GM12878 (cell line): Measurements from ENCODE around the gene SEMA7A.

Source experiments
- EP300 ChIP-seq, 2 experiments: fragments of 150-350 bp in 1 of 2; IDR thresholded peaks; 2 replicates each; pipeline ENCODE4 v1.6.1; 2011 to 2012; ENCODE audit warnings: low read depth in 2 of 2, low read length in 2 of 2, borderline replicate concordance in 1 of 2, improper control_type of control experiment in 1 of 2, inconsistent platforms in 1 of 2; ENCODE audit not compliant: control insufficient read depth in 1 of 2
- ETV6 ChIP-seq, 2 experiments: fragments of 450-650 bp in 1 of 2; IDR thresholded peaks in 1 of 2; conservative IDR thresholded peaks in 1 of 2; 2 replicates each; pipeline ENCODE4 v1.6.1; 2014; ENCODE audit warnings: antibody characterized with exemption in 1 of 2, borderline replicate concordance in 1 of 2, low read depth in 1 of 2, mild to moderate bottlenecking in 1 of 2, moderate library complexity in 1 of 2
- NFXL1 ChIP-seq: fragments of 450-650 bp; IDR thresholded peaks from 2 replicates; pipeline ENCODE4 v1.6.1; 2017; ENCODE audit warnings: antibody characterized with exemption, mild to moderate bottlenecking, borderline replicate concordance
- POLR2AphosphoS5 ChIP-seq: IDR thresholded peaks from 2 replicates; pipeline ENCODE4 v1.6.1; 2011; ENCODE audit warnings: mild to moderate bottlenecking, low read length, inconsistent platforms
- ZNF384 ChIP-seq: IDR thresholded peaks from 2 replicates; pipeline ENCODE4 v1.6.1; 2012; ENCODE audit warnings: low read depth, mild to moderate bottlenecking, low read length, improper control_type of control experiment, borderline replicate concordance
- TF ChIP-seq, protein P1 (sequence below): IDR thresholded peaks from 2 replicates; pipeline ENCODE4 v1.6.1; 2011; ENCODE audit warnings: mild to moderate bottlenecking, low read depth, low read length, moderate library complexity; ENCODE audit not compliant: insufficient replicate concordance
- TF ChIP-seq, protein P2 (sequence below): fragments of 150-350 bp; IDR thresholded peaks from 2 replicates; pipeline ENCODE4 v1.6.1; 2016; ENCODE audit warnings: low read depth, low read length
- TF ChIP-seq, protein P3 (sequence below), 3 experiments: IDR thresholded peaks in 2 of 3; conservative IDR thresholded peaks in 1 of 3; 2 replicates each; pipeline ENCODE4 v1.5.1; 2011; ENCODE audit warnings: low read depth in 3 of 3, low read length in 3 of 3, mild to moderate bottlenecking in 3 of 3, control low read depth in 2 of 3, moderate library complexity in 2 of 3, inconsistent platforms in 1 of 3, mixed read lengths in 1 of 3; ENCODE audit not compliant: control insufficient read depth in 2 of 3, insufficient read depth in 1 of 3; ENCODE audit errors: extremely low read depth in 1 of 3
- TF ChIP-seq, protein P4 (sequence below): IDR thresholded peaks from 2 replicates; pipeline ENCODE4 v1.6.1; 2012; ENCODE audit warnings: mild to moderate bottlenecking, low read depth, low read length

DNA sequence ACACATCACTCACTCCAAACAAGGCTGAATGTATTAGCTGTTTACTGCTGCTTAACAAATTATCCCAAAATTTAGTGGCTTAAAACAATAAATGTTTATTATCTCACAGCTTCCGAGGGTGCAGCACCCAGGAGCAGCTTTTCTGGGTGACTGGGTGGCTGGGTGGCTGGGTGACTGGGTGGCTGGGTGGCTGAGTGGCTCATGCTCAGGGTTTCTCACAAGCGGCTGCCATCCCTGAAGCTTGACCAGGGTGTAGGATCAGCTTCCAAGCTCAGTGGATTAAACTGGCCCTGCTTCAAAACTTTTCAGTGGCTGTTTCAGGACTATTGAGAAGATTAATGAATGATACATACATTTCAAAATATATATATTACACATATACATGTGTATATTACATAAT, 64.0 kb downstream of the SEMA7A start:
- TF ChIP-seq NFXL1 (no peak), POLR2AphosphoS5 (no peak), EP300 (IDR thresholded peaks at IDR 0.05; ENCODE audit: borderline replicate concordance in 1 of 2, control insufficient read depth in 1 of 2, low read depth in 2 of 2, low read length in 2 of 2) (no peak), ZNF384 (no peak), ETV6 (conservative IDR thresholded peaks at IDR 0.05 in 1 of 2, IDR thresholded peaks at IDR 0.05 in 1 of 2; ENCODE audit: borderline replicate concordance in 1 of 2, low read depth in 1 of 2) (no peak)
- TF ChIP-seq, protein P1, sequence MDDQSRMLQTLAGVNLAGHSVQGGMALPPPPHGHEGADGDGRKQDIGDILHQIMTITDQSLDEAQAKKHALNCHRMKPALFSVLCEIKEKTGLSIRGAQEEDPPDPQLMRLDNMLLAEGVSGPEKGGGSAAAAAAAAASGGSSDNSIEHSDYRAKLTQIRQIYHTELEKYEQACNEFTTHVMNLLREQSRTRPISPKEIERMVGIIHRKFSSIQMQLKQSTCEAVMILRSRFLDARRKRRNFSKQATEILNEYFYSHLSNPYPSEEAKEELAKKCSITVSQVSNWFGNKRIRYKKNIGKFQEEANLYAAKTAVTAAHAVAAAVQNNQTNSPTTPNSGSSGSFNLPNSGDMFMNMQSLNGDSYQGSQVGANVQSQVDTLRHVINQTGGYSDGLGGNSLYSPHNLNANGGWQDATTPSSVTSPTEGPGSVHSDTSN, result no peak
- TF ChIP-seq, protein P2, sequence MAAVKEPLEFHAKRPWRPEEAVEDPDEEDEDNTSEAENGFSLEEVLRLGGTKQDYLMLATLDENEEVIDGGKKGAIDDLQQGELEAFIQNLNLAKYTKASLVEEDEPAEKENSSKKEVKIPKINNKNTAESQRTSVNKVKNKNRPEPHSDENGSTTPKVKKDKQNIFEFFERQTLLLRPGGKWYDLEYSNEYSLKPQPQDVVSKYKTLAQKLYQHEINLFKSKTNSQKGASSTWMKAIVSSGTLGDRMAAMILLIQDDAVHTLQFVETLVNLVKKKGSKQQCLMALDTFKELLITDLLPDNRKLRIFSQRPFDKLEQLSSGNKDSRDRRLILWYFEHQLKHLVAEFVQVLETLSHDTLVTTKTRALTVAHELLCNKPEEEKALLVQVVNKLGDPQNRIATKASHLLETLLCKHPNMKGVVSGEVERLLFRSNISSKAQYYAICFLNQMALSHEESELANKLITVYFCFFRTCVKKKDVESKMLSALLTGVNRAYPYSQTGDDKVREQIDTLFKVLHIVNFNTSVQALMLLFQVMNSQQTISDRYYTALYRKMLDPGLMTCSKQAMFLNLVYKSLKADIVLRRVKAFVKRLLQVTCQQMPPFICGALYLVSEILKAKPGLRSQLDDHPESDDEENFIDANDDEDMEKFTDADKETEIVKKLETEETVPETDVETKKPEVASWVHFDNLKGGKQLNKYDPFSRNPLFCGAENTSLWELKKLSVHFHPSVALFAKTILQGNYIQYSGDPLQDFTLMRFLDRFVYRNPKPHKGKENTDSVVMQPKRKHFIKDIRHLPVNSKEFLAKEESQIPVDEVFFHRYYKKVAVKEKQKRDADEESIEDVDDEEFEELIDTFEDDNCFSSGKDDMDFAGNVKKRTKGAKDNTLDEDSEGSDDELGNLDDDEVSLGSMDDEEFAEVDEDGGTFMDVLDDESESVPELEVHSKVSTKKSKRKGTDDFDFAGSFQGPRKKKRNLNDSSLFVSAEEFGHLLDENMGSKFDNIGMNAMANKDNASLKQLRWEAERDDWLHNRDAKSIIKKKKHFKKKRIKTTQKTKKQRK, result no peak
- TF ChIP-seq, protein P3, sequence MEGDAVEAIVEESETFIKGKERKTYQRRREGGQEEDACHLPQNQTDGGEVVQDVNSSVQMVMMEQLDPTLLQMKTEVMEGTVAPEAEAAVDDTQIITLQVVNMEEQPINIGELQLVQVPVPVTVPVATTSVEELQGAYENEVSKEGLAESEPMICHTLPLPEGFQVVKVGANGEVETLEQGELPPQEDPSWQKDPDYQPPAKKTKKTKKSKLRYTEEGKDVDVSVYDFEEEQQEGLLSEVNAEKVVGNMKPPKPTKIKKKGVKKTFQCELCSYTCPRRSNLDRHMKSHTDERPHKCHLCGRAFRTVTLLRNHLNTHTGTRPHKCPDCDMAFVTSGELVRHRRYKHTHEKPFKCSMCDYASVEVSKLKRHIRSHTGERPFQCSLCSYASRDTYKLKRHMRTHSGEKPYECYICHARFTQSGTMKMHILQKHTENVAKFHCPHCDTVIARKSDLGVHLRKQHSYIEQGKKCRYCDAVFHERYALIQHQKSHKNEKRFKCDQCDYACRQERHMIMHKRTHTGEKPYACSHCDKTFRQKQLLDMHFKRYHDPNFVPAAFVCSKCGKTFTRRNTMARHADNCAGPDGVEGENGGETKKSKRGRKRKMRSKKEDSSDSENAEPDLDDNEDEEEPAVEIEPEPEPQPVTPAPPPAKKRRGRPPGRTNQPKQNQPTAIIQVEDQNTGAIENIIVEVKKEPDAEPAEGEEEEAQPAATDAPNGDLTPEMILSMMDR (IDR thresholded peaks at IDR 0.05 in 2 of 3, conservative IDR thresholded peaks at IDR 0.05 in 1 of 3; ENCODE audit: control insufficient read depth in 2 of 3, extremely low read depth in 1 of 3, insufficient read depth in 1 of 3, low read depth in 3 of 3, low read length in 3 of 3), result no peak
- TF ChIP-seq, protein P4, sequence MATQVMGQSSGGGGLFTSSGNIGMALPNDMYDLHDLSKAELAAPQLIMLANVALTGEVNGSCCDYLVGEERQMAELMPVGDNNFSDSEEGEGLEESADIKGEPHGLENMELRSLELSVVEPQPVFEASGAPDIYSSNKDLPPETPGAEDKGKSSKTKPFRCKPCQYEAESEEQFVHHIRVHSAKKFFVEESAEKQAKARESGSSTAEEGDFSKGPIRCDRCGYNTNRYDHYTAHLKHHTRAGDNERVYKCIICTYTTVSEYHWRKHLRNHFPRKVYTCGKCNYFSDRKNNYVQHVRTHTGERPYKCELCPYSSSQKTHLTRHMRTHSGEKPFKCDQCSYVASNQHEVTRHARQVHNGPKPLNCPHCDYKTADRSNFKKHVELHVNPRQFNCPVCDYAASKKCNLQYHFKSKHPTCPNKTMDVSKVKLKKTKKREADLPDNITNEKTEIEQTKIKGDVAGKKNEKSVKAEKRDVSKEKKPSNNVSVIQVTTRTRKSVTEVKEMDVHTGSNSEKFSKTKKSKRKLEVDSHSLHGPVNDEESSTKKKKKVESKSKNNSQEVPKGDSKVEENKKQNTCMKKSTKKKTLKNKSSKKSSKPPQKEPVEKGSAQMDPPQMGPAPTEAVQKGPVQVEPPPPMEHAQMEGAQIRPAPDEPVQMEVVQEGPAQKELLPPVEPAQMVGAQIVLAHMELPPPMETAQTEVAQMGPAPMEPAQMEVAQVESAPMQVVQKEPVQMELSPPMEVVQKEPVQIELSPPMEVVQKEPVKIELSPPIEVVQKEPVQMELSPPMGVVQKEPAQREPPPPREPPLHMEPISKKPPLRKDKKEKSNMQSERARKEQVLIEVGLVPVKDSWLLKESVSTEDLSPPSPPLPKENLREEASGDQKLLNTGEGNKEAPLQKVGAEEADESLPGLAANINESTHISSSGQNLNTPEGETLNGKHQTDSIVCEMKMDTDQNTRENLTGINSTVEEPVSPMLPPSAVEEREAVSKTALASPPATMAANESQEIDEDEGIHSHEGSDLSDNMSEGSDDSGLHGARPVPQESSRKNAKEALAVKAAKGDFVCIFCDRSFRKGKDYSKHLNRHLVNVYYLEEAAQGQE, result no peak
